ENCODE data around the gene RPS6KA2. TPM values are rescaled to one million over a fixed set of nuclear protein-coding genes. Genes with fewer than 3 reads are reported as not detected.
"Not testable (repeated sequence)": the region's sequence is repeated elsewhere in the genome, so short reads cannot be mapped to it uniquely, and the experiment has no call there.

RPS6KA2 gene
- total RNA-seq, 4 donors from 2014 or later = 22.7 to 55.9 (median 40.6) TPM

- WGBS, 2 donors = 26 to 28% methylated on average over 16 of the region's 16 CpGs
- H3K4me3 ChIP-seq (ENCODE audit: low read depth, poor library complexity, severe bottlenecking) = not testable (repeated sequence)
- TF ChIP-seq, protein P1, sequence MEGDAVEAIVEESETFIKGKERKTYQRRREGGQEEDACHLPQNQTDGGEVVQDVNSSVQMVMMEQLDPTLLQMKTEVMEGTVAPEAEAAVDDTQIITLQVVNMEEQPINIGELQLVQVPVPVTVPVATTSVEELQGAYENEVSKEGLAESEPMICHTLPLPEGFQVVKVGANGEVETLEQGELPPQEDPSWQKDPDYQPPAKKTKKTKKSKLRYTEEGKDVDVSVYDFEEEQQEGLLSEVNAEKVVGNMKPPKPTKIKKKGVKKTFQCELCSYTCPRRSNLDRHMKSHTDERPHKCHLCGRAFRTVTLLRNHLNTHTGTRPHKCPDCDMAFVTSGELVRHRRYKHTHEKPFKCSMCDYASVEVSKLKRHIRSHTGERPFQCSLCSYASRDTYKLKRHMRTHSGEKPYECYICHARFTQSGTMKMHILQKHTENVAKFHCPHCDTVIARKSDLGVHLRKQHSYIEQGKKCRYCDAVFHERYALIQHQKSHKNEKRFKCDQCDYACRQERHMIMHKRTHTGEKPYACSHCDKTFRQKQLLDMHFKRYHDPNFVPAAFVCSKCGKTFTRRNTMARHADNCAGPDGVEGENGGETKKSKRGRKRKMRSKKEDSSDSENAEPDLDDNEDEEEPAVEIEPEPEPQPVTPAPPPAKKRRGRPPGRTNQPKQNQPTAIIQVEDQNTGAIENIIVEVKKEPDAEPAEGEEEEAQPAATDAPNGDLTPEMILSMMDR (IDR thresholded peaks at IDR 0.05) = peak in 1 of 3 donors; percentile 67
- intact Hi-C loops (cut with DNase I; ENCODE audit: low total_unique reads) = loop anchor here (5.0 kb wide), 1 partner anchor 123 kb away; no protein-coding TSS in a partner anchor
- peak; percentile 60 to 85 for DNase-seq (ENCODE audit: low spot score in 2 of 2)
Measured at GRCh38 chr6:166400649-166401250, 226.3 kb downstream of the RPS6KA2 start.

GRCh38 chr6:166400181-166400580, 226.9 kb downstream of the RPS6KA2 start:
- intact Hi-C loops (cut with DNase I; ENCODE audit: low total_unique reads) = loop anchor here (5.0 kb wide), 1 partner anchor 123 kb away; no protein-coding TSS in a partner anchor
- whole genome bisulfite sequencing, 2 donors = 86 to 87% methylated on average over 2 of the region's 2 CpGs

GRCh38 chr6:166398348-166398747, 228.7 kb downstream of the RPS6KA2 start:
- no peak for DNase-seq (ENCODE audit: low spot score in 2 of 2)
- TF ChIP-seq, protein P1 (IDR thresholded peaks at IDR 0.05) = no peak
- TF ChIP-seq POLR2A (IDR thresholded peaks at IDR 0.05) = no peak
- intact Hi-C loops (cut with DNase I; ENCODE audit: low total_unique reads) = no loop called here
- WGBS, 2 donors = 82 to 87% methylated on average over 3 of the region's 3 CpGs
- H3K4me3 ChIP-seq (ENCODE audit: low read depth, poor library complexity, severe bottlenecking) = no peak overlapping the region

More at GRCh38 chr6:166400181-166400580, 226.9 kb downstream of the RPS6KA2 start:
- no peak for DNase-seq (ENCODE audit: low spot score in 2 of 2)
- no peak for TF ChIP-seq POLR2A (IDR thresholded peaks at IDR 0.05)
- TF ChIP-seq, protein P1 (IDR thresholded peaks at IDR 0.05) = no peak
- no peak overlapping the region for H3K4me3 ChIP-seq (ENCODE audit: low read depth, poor library complexity, severe bottlenecking)

- TF ChIP-seq POLR2A (IDR thresholded peaks at IDR 0.05) = no peak
- TF ChIP-seq, protein P1 (IDR thresholded peaks at IDR 0.05) = no peak
- H3K4me3 ChIP-seq (ENCODE audit: low read depth, poor library complexity, severe bottlenecking) = no peak overlapping the region
- no peak for DNase-seq (ENCODE audit: low spot score in 2 of 2)
- intact Hi-C loops (cut with DNase I; ENCODE audit: low total_unique reads) = no loop called here
- WGBS, 2 donors = 93 to 98% methylated on average over 4 of the region's 4 CpGs
Measured at GRCh38 chr6:166397849-166398248, 229.2 kb downstream of the RPS6KA2 start.

DNA sequence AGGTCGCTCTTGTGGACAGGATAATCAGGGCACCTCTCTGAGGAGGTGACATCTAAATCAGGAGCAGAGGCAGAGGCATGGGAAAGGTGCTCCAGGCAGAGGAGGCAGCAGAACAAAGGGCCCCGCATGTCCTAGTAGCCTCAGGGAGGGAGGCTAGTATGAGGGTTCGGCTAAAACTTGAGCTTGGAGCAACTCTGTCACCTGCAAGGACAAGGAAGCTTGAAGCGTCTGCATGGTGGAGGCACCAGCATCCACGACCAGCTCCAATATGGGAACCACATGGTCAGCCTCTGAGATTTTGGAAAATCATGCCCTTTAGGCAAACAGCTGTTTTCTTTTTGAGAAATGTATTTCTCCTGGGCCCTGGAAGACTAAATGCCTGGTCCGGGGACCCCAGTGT, 231.3 kb downstream of the RPS6KA2 start:
- no peak overlapping the region for H3K4me3 ChIP-seq (ENCODE audit: low read depth, poor library complexity, severe bottlenecking)
- intact Hi-C loops (cut with DNase I; ENCODE audit: low total_unique reads) = no loop called here
- DNase-seq (ENCODE audit: low spot score in 2 of 2) = no peak
- 62 to 65% methylated on average over 6 of the region's 6 CpGs for WGBS, 2 donors
- TF ChIP-seq, protein P1 (IDR thresholded peaks at IDR 0.05) = no peak
- no peak for TF ChIP-seq POLR2A (IDR thresholded peaks at IDR 0.05)

GRCh38 chr6:166395351-166395750, 231.7 kb downstream of the RPS6KA2 start:
- H3K4me3 ChIP-seq (ENCODE audit: low read depth, poor library complexity, severe bottlenecking) = no peak overlapping the region
- no peak for DNase-seq (ENCODE audit: low spot score in 2 of 2)
- 75 to 76% methylated on average over 6 of the region's 6 CpGs for WGBS, 2 donors
- TF ChIP-seq, protein P1 (IDR thresholded peaks at IDR 0.05) = no peak
- TF ChIP-seq POLR2A (IDR thresholded peaks at IDR 0.05) = no peak
- intact Hi-C loops (cut with DNase I; ENCODE audit: low total_unique reads) = no loop called here
